ENCODE measurements around the gene RTBDN.

RTBDN gene

GRCh38 chr19:12791345-12792050 is 42.9 kb downstream of the RTBDN start, which contains the start of gene JUNB:
JUNB (plus strand) TSS chr19:12791486; CDS start chr19:12791772, 286 bp downstream.
- Histone ChIP-seq H3K9me3 (ENCODE audit: severe bottlenecking) (no peaks in the 10 kb centered on the region), H3K27ac (peak within 1 kb of the TSS; percentile 96), H3K36me3 (no peaks in the 10 kb centered on the region; the same call in 1 of the 2 replicates), H3K4me3 (ENCODE audit: low read depth, low read length) (peak within 1 kb of the TSS; percentile 81), H3K27me3 (ENCODE audit: insufficient read depth, low read depth, severe bottlenecking) (no peaks in the 10 kb centered on the region)
- no peak for TF ChIP-seq CTCF (IDR thresholded peaks at IDR 0.05; ENCODE audit: low read depth, low read length)
- peak; percentile 95 for DNase-seq

- no peak for TF ChIP-seq CTCF (IDR thresholded peaks at IDR 0.05; ENCODE audit: low read depth, low read length)
- no peaks in the 10 kb centered on the region for H3K9me3 ChIP-seq (ENCODE audit: severe bottlenecking)
- peak overlapping the region; percentile 96 for H3K27ac ChIP-seq
- peak overlapping the region; percentile 81 for H3K4me3 ChIP-seq (ENCODE audit: low read depth, low read length)
- no peaks in the 10 kb centered on the region for H3K36me3 ChIP-seq
- no peaks in the 10 kb centered on the region for H3K27me3 ChIP-seq (ENCODE audit: insufficient read depth, low read depth, severe bottlenecking)
- no peak for DNase-seq
These were observed 43.6 kb downstream of the RTBDN start for GRCh38 chr19:12790628-12791344.

GRCh38 chr19:12789904-12790619 is 44.3 kb downstream of the RTBDN start:
- H3K9me3 ChIP-seq (ENCODE audit: severe bottlenecking) = no peaks in the 10 kb centered on the region
- no peaks in the 10 kb centered on the region for H3K27me3 ChIP-seq (ENCODE audit: insufficient read depth, low read depth, severe bottlenecking)
- no peak for TF ChIP-seq CTCF (IDR thresholded peaks at IDR 0.05; ENCODE audit: low read depth, low read length)
- peak; percentile 98 for DNase-seq
- peak overlapping the region; percentile 81 for H3K4me3 ChIP-seq (ENCODE audit: low read depth, low read length)
- peak overlapping the region; percentile 96 for H3K27ac ChIP-seq
- H3K36me3 ChIP-seq = no peaks in the 10 kb centered on the region

- Histone ChIP-seq H3K4me3 (ENCODE audit: low read depth, low read length) (peak overlapping the region; percentile 81), H3K27ac (peak overlapping the region; percentile 96), H3K27me3 (ENCODE audit: insufficient read depth, low read depth, severe bottlenecking) (no peaks in the 10 kb centered on the region), H3K36me3 (no peaks in the 10 kb centered on the region), H3K9me3 (ENCODE audit: severe bottlenecking) (no peaks in the 10 kb centered on the region)
- no peak for DNase-seq
- TF ChIP-seq CTCF (IDR thresholded peaks at IDR 0.05; ENCODE audit: low read depth, low read length) = no peak
These were observed 45.1 kb downstream of the RTBDN start for GRCh38 chr19:12789098-12789903.

- Histone ChIP-seq H3K9me3 (ENCODE audit: severe bottlenecking) (no peaks in the 10 kb centered on the region), H3K27ac (peak overlapping the region; percentile 96), H3K36me3 (no peaks in the 10 kb centered on the region), H3K4me3 (ENCODE audit: low read depth, low read length) (peak overlapping the region; percentile 81), H3K27me3 (ENCODE audit: insufficient read depth, low read depth, severe bottlenecking) (no peaks in the 10 kb centered on the region)
- peak; percentile 90 for DNase-seq
- no peak for TF ChIP-seq CTCF (IDR thresholded peaks at IDR 0.05; ENCODE audit: low read depth, low read length)
These were observed 45.7 kb downstream of the RTBDN start for GRCh38 chr19:12788682-12789097.
